Neural crest cell (in vitro differentiated cells): ENCODE data around the gene VTA1. TPM values are rescaled to one million over a fixed set of nuclear protein-coding genes. Genes with fewer than 3 reads are reported as not detected.
"Not testable (repeated sequence)": the region's sequence is repeated elsewhere in the genome, so short reads cannot be mapped to it uniquely, and the experiment has no call there.

ENCODE experiments used
- DNase-seq: peaks from one replicate; pipeline ENCODE4 v3.0.0; 2021; ENCODE audit warnings: low read depth, mixed read lengths, low spot score
- H3K27ac Mint-ChIP-seq: one replicate; pipeline ENCODE4 v1.8.0; 2021; ENCODE audit warnings: mild to moderate bottlenecking, mixed read lengths; ENCODE audit not compliant: unreplicated experiment
- H3K27me3 Mint-ChIP-seq: 2 replicates; pipeline ENCODE4 v1.8.0; 2021; ENCODE audit warnings: low read depth, mild to moderate bottlenecking, mixed read lengths
- H3K36me3 Mint-ChIP-seq: 2 replicates; pipeline ENCODE4 v1.8.0; 2021; ENCODE audit warnings: low read depth, mild to moderate bottlenecking, mixed read lengths
- H3K4me1 Mint-ChIP-seq: 2 replicates; pipeline ENCODE4 v1.8.0; 2021; ENCODE audit warnings: mixed read lengths
- H3K4me3 Mint-ChIP-seq: one replicate; pipeline ENCODE4 v1.8.0; 2021; ENCODE audit warnings: mild to moderate bottlenecking, mixed read lengths
- H3K9me3 Mint-ChIP-seq: 2 replicates; pipeline ENCODE4 v1.8.0; 2021; ENCODE audit warnings: mixed read lengths
- CTCF ChIP-seq: fragments of 200-600 bp; sonication (generic); conservative IDR thresholded peaks from 2 replicates; pipeline ENCODE4 v1.5.0; 2021; ENCODE audit warnings: antibody characterized with exemption, mild to moderate bottlenecking
- total RNA-seq: library from RNA; stranded (reverse); gene quantifications from 2 replicates; pipeline ENCODE4 v1.2.1, GENCODE V29; 2021

VTA1 gene
- total RNA-seq, 1 donor from 2014 or later, result 48.1 TPM

GRCh38 chr6:142156758-142157068, 9.7 kb downstream of the VTA1 start:
- H3K36me3 Mint-ChIP-seq, H3K4me3 Mint-ChIP-seq, DNase-seq, H3K9me3 Mint-ChIP-seq, H3K27ac Mint-ChIP-seq, H3K27me3 Mint-ChIP-seq: not testable (repeated sequence)
- H3K4me1 Mint-ChIP-seq, result peaks cover 11% of the 10 kb centered on the region
- TF ChIP-seq CTCF, result peak; percentile 17

GRCh38 chr6:142162780-142163179, 15.7 kb downstream of the VTA1 start:
- Mint-ChIP-seq H3K4me1 (peaks cover 26% of the 10 kb centered on the region), H3K4me3 (no peak overlapping the region), H3K27me3 (no peaks in the 10 kb centered on the region), H3K36me3 (peaks cover 3% of the 10 kb centered on the region), H3K9me3 (no peaks in the 10 kb centered on the region), H3K27ac (no peak overlapping the region)
- DNase-seq, result no peak
- no peak for TF ChIP-seq CTCF

GRCh38 chr6:142165227-142165626, 18.2 kb downstream of the VTA1 start:
- no peak for TF ChIP-seq CTCF
- no peaks in the 10 kb centered on the region for H3K27me3 Mint-ChIP-seq
- peaks cover 26% of the 10 kb centered on the region for H3K4me1 Mint-ChIP-seq
- H3K4me3 Mint-ChIP-seq, result no peak overlapping the region
- no peak for DNase-seq
- no peaks in the 10 kb centered on the region for H3K9me3 Mint-ChIP-seq
- H3K27ac Mint-ChIP-seq, result no peak overlapping the region
- H3K36me3 Mint-ChIP-seq, result peaks cover 3% of the 10 kb centered on the region

DNA sequence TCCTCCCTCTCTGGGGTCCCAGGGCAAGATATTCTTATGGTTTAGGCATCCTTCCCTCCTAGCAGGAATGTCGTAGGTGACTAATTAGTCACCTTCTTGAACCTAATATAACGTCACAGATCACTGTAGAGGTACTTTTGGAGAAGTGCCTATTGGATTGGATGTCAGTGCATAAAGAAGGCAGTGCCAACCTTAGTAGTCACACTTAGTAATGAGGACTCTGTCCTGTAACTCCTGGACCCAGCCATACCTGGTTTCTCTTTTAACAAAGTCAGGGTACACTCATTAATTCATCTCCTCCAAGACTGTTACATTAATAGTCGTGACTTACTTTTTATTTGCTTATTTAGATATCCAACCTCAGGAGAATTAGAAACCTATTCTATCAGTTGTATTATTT, 20.0 kb downstream of the VTA1 start:
- Mint-ChIP-seq H3K27me3 (no peaks in the 10 kb centered on the region), H3K9me3 (no peaks in the 10 kb centered on the region), H3K4me3 (no peak overlapping the region), H3K36me3 (peaks cover 3% of the 10 kb centered on the region), H3K27ac (no peak overlapping the region), H3K4me1 (peaks cover 21% of the 10 kb centered on the region)
- no peak for DNase-seq
- no peak for TF ChIP-seq CTCF

DNA sequence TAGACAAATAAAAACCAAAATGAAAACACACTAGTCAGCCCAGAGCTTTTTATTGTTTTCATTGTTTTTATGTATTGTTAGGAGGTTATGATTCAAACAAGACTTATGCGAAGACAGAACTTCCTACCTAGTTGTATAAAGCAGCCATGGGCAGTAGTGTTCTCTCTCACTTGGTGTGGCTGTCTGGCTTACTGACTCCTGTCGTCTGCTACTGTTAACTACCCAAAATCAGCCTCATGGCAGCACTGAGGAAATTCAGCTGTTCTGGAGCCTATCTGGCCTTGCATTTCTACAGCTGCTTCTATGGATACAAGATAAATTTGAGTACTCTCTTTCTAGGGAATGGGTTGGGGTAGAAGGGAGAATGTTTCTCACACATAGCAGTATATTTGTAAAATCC, 20.4 kb downstream of the VTA1 start:
- TF ChIP-seq CTCF, result no peak
- Mint-ChIP-seq H3K9me3 (no peaks in the 10 kb centered on the region), H3K27ac (no peak overlapping the region), H3K36me3 (peaks cover 3% of the 10 kb centered on the region), H3K27me3 (no peaks in the 10 kb centered on the region), H3K4me3 (no peak overlapping the region), H3K4me1 (peaks cover 19% of the 10 kb centered on the region)
- no peak for DNase-seq

DNA sequence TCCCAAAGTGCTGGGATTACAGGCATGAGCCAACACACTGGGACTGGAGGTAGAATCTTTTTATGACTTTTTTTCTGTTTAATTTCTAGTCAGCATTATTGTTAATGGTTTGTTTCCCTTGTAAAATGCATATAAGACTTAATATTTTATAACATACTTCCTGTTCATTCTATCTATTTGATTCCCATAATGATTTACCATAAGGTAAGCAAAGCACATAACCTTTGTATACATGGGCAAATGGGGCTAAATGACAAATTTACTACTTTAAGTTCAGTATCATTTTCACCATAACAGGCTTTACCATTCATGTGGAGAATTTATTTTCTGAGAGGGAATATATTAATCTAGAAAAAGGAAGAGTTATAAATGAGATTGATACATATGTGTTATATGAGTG, 24.3 kb downstream of the VTA1 start:
- Mint-ChIP-seq H3K9me3 (no peaks in the 10 kb centered on the region), H3K4me3 (no peak overlapping the region), H3K27ac (no peak overlapping the region), H3K36me3 (peaks cover 17% of the 10 kb centered on the region), H3K27me3 (no peaks in the 10 kb centered on the region), H3K4me1 (no peaks in the 10 kb centered on the region)
- no peak for TF ChIP-seq CTCF
- DNase-seq, result no peak
